SH-SY5Y (cell line): Measurements from ENCODE around the gene MARK4.

Experiments used
- GATA2 ChIP-seq: IDR thresholded peaks from 2 replicates; pipeline ENCODE4 v1.6.1; 2011; ENCODE audit warnings: mild to moderate bottlenecking, low read depth, low read length
- GATA3 ChIP-seq: IDR thresholded peaks from 2 replicates; pipeline ENCODE4 v1.6.1; 2011; ENCODE audit warnings: low read depth, mild to moderate bottlenecking, low read length, moderate library complexity

MARK4 gene

DNA sequence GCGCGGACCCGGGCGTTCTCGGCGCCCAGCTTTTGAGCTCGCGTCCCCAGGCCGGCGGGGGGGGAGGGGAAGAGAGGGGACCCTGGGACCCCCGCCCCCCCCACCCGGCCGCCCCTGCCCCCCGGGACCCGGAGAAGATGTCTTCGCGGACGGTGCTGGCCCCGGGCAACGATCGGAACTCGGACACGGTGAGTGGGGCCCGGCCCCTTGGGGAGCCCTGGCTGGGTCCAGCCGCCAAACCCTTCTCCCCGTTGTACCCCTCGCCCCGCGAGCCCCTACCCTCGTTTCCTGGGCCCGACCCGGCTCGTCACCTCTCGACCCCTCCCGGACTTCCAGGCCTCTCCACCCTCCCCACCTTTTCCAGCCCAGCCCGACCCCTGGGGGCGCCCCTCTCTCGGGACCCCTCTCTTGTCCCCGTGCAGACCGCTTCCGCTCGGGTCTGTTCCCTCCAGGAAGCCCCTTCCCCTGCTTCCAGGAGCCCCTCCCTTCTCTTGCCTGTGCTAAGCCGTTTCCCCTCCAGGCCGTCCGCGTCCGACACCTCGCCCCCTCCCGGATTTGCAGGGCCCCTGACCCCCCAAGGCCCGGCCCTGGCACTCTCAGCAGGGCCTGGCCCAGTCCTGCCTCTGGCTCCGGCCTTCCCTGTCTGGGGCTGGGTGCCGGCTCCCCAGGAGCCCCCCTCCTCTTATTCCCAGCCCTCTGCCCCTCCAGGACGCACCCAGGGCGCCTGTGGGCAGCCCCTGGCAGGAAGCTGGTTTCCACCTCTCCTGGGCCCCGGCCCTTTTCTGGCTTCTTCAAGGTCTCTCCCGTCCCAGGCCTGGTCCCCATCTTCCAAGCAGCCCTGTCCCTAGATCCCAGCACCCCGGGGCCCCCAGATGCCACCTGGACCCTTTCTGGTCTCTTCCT lies 632 bp downstream of the MARK4 start:
- TF ChIP-seq GATA2 (no peak), GATA3 (no peak)

- TF ChIP-seq GATA3 (no peak), GATA2 (no peak)
Observed at GRCh38 chr19:45253396-45254027, 2.4 kb downstream of the MARK4 start.

GRCh38 chr19:45254044-45254531 lies 3.0 kb downstream of the MARK4 start:
- TF ChIP-seq GATA3 (peak; percentile 40; the same call in 1 of the 2 replicates), GATA2 (peak; percentile 93)

DNA sequence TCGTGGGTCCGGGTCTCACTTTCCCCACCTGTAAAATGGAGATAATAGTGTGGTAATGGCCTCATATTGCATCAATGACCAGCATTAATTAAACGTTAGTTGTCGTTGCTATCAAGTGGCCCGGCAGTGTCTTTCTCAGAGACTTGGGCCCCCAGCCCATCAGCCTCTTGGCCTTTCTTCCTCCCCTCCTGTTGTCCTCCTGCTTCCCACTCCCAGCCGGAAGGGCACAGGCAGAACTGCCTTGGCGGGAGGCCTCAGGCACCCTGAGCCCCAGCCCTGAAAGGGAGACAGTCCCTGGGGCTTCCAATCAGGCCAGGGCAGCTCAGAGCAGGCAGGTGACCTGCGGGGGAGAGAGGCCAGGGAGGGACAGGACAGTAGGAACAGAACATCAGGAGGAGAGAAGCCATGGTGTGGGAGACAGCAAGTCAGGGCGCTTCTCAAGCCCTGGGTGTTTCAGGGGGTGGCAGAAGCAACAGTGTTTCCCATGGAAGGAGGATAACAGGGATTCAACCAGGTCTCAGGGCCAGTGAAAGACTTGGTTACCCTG lies 4.6 kb downstream of the MARK4 start:
- no peak for TF ChIP-seq GATA3
- no peak for TF ChIP-seq GATA2

- TF ChIP-seq GATA3 (no peak), GATA2 (no peak)
Observed at GRCh38 chr19:45256836-45257235, 5.8 kb downstream of the MARK4 start.

- no peak for TF ChIP-seq GATA2
- TF ChIP-seq GATA3 = no peak
Observed at GRCh38 chr19:45258862-45259261, 7.8 kb downstream of the MARK4 start.

GRCh38 chr19:45262570-45262969 lies 11.5 kb downstream of the MARK4 start:
- TF ChIP-seq GATA3 = no peak

DNA sequence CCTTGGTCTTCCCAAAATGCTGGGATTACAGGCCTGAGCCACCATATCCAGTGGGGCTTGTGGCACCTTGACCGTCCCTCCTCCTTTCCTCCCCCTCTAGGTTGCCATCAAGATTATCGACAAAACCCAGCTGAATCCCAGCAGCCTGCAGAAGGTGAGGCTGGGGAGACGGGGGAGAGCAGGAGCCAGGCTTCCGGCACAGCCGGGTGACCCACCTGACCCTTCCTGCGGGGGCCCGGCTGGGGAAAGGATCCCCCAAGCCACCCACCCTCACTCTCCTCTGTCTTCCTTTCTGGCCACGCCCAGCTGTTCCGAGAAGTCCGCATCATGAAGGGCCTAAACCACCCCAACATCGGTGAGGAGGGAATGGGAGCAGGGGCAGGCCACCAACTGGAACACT lies 11.9 kb downstream of the MARK4 start:
- TF ChIP-seq GATA2 = no peak
- no peak for TF ChIP-seq GATA3

GRCh38 chr19:45264781-45265317 lies 13.8 kb downstream of the MARK4 start:
- no peak for TF ChIP-seq GATA3
- no peak for TF ChIP-seq GATA2

DNA sequence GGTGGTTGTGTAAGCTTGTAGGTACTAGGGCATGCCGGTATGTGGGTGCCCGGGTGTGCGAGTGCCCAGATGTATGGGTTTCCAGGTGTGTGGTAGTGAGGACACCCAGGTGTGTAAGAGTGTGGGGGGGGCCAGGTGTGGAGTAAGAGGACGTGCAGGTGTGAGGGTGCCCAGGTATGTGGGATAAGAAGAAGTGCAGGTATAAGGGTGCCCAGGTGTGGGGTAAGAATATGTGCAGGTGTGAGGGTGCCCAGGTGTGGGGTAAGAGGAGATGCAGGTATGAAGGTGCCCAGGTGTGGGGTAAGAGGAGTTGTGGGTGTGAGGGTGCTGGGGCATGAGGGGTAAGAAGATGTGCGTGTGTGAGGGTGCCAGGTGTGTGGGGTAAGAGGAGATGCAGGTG lies 14.3 kb downstream of the MARK4 start:
- TF ChIP-seq GATA3 (no peak), GATA2 (no peak)

- TF ChIP-seq GATA3 (no peak), GATA2 (no peak)
Observed at GRCh38 chr19:45267296-45267695, 16.2 kb downstream of the MARK4 start.

GRCh38 chr19:45271098-45271734 lies 20.1 kb downstream of the MARK4 start:
- TF ChIP-seq GATA2 (no peak), GATA3 (no peak)

GRCh38 chr19:45271735-45272108 lies 20.7 kb downstream of the MARK4 start:
- TF ChIP-seq GATA2 = no peak
- no peak for TF ChIP-seq GATA3

DNA sequence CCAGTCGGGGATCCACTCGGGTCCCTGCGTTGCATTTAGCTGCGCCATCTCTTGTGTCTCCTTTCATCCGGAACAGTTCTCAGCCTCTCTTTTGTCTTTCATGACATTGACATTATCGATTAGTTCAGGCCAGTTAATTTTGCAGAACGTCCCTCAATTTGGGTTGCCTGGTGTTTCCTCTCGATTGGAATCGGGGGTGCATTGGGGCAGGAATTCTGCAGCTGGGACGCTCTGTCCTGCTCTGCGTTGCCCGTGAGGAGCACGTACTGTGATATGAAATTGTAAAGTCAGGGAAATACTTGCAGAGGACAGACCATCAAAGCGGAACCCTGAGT lies 22.4 kb downstream of the MARK4 start:
- no peak for TF ChIP-seq GATA2
- TF ChIP-seq GATA3 = no peak
